Prostate gland (tissue), 2 donors: ENCODE results near the gene AADACL4. TPM values are rescaled to one million over a fixed set of nuclear protein-coding genes. Genes with fewer than 3 reads are reported as not detected.

Experiments
- DNase-seq: peaks from one replicate; pipeline ENCODE4 v3.0.0-alpha.2; 2019; ENCODE audit warnings: low spot score
- H3K27ac ChIP-seq, 2 donors: fragments of 200-600 bp; sonication (generic); 2 replicates each; pipeline ENCODE4 v1.5.1; 2017 to 2019
- H3K27me3 ChIP-seq: fragments of 200-600 bp; sonication (generic); replicated peaks from 2 replicates; pipeline ENCODE4 v1.5.1; 2019; ENCODE audit not compliant: insufficient read depth
- H3K36me3 ChIP-seq, 2 donors: fragments of 200-600 bp; sonication (generic); 1 replicate in 1 of 2; 2 replicates in 1 of 2; pipeline versions ENCODE4 v1.5.1 to v1.8.1; 2017 to 2019
- H3K4me1 ChIP-seq: fragments of 200-600 bp; sonication (generic); replicated peaks from 2 replicates; pipeline ENCODE4 v1.5.1; 2019
- H3K4me3 ChIP-seq, 2 donors: fragments of 200-600 bp; sonication (generic); 2 replicates each; pipeline ENCODE4 v1.5.1; 2017 to 2019
- H3K9me3 ChIP-seq: fragments of 200-600 bp; sonication (generic); 2 replicates; pipeline ENCODE4 v1.5.1; 2017
- CTCF ChIP-seq, 4 experiments: fragments of 200-600 bp in 2 of 4; fragments of 450-650 bp in 2 of 4; sonication (generic) in 2 of 4; IDR thresholded peaks; 1 replicate in 3 of 4; 2 replicates in 1 of 4; pipeline ENCODE4 v1.5.1; 2016 to 2019; ENCODE audit warnings: antibody characterized with exemption in 4 of 4, mild to moderate bottlenecking in 2 of 4, moderate library complexity in 2 of 4
- POLR2A ChIP-seq: fragments of 450-650 bp; IDR thresholded peaks from one replicate; pipeline ENCODE4 v1.6.1; 2016; ENCODE audit warnings: antibody characterized with exemption, mild to moderate bottlenecking
- POLR2AphosphoS5 ChIP-seq: sonication (generic); formaldehyde crosslinking; IDR thresholded peaks from one replicate; pipeline ENCODE4 v1.6.1; 2017; ENCODE audit warnings: antibody characterized with exemption
- WGBS: methylation state at CpG from one replicate; pipeline ENCODE4 v1.1.5; 2018; 5-methylcytosine and 5-hydroxymethylcytosine counted together
- intact Hi-C: fragments of 100-400 bp; cut with DNase I; formaldehyde crosslinking; loops from one replicate; pipeline ENCODE4 v1.14.2; 2022
- total RNA-seq, 2 donors: library from RNA; depleted of rRNA; stranded (reverse); fragments of >200 nt; gene quantifications; one replicate each; pipeline ENCODE4 v1.1.0, GENCODE V29; 2016

Gene AADACL4
- total RNA-seq, 2 donors from 2014 or later = not detected

- H3K27ac ChIP-seq = peak overlapping the region; percentile 89 to 90
- intact Hi-C loops = loop anchor here (5.0 kb wide), 1 partner anchor 193 kb away; no protein-coding TSS in a partner anchor
- H3K4me3 ChIP-seq = no peak overlapping the region
- H3K9me3 ChIP-seq = no peaks in the 10 kb centered on the region
- DNase-seq = peak; percentile 44
- TF ChIP-seq POLR2AphosphoS5 (no peak), CTCF (IDR thresholded peaks at IDR 0.05) (no peak), POLR2A (no peak)
- no peaks in the 10 kb centered on the region for H3K27me3 ChIP-seq
- WGBS = 25% methylated on average over 7 of the region's 7 CpGs
- peaks cover 63% of the 10 kb centered on the region for H3K4me1 ChIP-seq
- H3K36me3 ChIP-seq = no peaks in the 10 kb centered on the region
Measured at GRCh38 chr1:12600335-12600734, 43.5 kb upstream of the AADACL4 start.

- TF ChIP-seq POLR2A (no peak), POLR2AphosphoS5 (peak; percentile 8), CTCF (IDR thresholded peaks at IDR 0.05) (peak; percentile 35 to 54 (median 52))
- H3K4me1 ChIP-seq = peaks cover 57% of the 10 kb centered on the region
- intact Hi-C loops = loop anchor here (5.0 kb wide), 1 partner anchor 194 kb away; no protein-coding TSS in a partner anchor
- no peaks in the 10 kb centered on the region for H3K9me3 ChIP-seq
- no peaks in the 10 kb centered on the region for H3K27me3 ChIP-seq
- peak overlapping the region; percentile 89 to 90 for H3K27ac ChIP-seq
- DNase-seq = no peak
- H3K36me3 ChIP-seq = no peaks in the 10 kb centered on the region
- no peak overlapping the region for H3K4me3 ChIP-seq
- WGBS = 47% methylated on average over 9 of the region's 9 CpGs
Measured at GRCh38 chr1:12600880-12601633, 42.8 kb upstream of the AADACL4 start.

GRCh38 chr1:12601700-12602658 lies 41.9 kb upstream of the AADACL4 start:
- Histone ChIP-seq H3K4me3 (no peak overlapping the region), H3K36me3 (no peaks in the 10 kb centered on the region), H3K9me3 (no peaks in the 10 kb centered on the region), H3K4me1 (peaks cover 49% of the 10 kb centered on the region), H3K27me3 (no peaks in the 10 kb centered on the region), H3K27ac (peak overlapping the region; percentile 89 to 90)
- intact Hi-C loops = loop anchor here (5.0 kb wide), 1 partner anchor 195 kb away; no protein-coding TSS in a partner anchor
- 50% methylated on average over 13 of the region's 13 CpGs for WGBS
- DNase-seq = no peak
- no peak for TF ChIP-seq POLR2A
- no peak for TF ChIP-seq CTCF (IDR thresholded peaks at IDR 0.05)
- TF ChIP-seq POLR2AphosphoS5 = no peak

- Histone ChIP-seq H3K27ac (peak overlapping the region; percentile 60 to 90), H3K4me1 (peaks cover 42% of the 10 kb centered on the region), H3K9me3 (no peaks in the 10 kb centered on the region), H3K27me3 (no peaks in the 10 kb centered on the region), H3K36me3 (no peaks in the 10 kb centered on the region), H3K4me3 (no peak overlapping the region)
- DNase-seq = no peak
- no peak for TF ChIP-seq POLR2AphosphoS5
- intact Hi-C loops = loop anchor here (5.0 kb wide), 1 partner anchor 195 kb away; no protein-coding TSS in a partner anchor
- WGBS = 82% methylated on average over 6 of the region's 6 CpGs
Measured at GRCh38 chr1:12602659-12603024, 41.2 kb upstream of the AADACL4 start.

- Histone ChIP-seq H3K4me1 (peaks cover 39% of the 10 kb centered on the region), H3K27ac (peak overlapping the region; percentile 60 to 90), H3K27me3 (no peaks in the 10 kb centered on the region), H3K9me3 (no peaks in the 10 kb centered on the region), H3K4me3 (no peak overlapping the region), H3K36me3 (no peaks in the 10 kb centered on the region)
- intact Hi-C loops = loop anchor here (5.0 kb wide), 1 partner anchor 196 kb away; no protein-coding TSS in a partner anchor
- DNase-seq = no peak
- TF ChIP-seq POLR2AphosphoS5 (no peak), POLR2A (no peak), CTCF (IDR thresholded peaks at IDR 0.05) (no peak)
- 62% methylated on average over 9 of the region's 9 CpGs for WGBS
Measured at GRCh38 chr1:12603224-12603623, 40.7 kb upstream of the AADACL4 start.
